Stimulated activated CD4-positive, alpha-beta T cell treated with anti-CD3 and anti-CD28 coated beads, Interleukin-12 subunit alpha, Interleukin-12 subunit beta, amount 100 ng/mL, for 24 hours (primary cell): ENCODE data around the gene LRPAP1.

ENCODE experiments used
- DNase-seq, 2 experiments: peaks; one replicate each; pipeline ENCODE4 v3.0.0-alpha.2; 2020; ENCODE audit warnings: low read depth in 2 of 2

LRPAP1 gene

DNA sequence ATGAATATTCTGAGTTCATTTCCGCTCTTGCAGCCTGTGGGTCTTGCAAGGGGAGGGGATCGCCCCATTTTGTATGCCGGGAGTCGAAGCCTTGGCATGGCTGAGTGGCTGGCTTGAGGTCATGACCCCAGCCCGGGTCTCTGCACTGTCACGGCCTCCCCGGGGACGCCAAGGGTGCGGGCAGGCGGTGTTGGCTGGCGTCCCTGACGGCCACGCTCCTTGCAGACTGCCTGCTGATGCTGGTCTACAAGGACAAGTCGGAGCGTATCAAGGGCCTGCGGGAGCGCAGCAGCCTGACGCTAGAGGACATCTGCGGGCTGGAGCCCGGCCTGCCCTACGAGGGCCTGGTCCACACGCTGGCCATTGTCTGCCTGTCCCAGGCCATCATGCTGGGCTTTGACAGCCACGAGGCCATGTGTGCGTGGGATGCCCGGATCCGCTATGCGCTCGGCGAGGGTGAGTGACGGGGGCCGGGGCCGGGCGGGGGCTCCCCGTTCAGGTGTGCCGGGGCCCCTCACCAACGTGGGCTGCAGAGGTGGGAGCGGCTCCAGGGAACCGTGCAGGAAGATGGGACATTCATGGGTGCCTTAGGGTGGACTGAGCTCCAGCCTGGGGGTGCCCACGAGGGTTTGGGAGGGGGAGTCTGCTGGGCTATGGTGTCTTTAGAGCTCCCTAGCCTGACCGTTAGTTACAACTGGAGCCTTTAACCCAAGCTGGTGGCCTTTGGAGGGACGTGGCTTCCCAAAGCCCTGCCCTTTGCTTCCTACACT, 58.9 kb downstream of the LRPAP1 start:
- no peak for DNase-seq

DNA sequence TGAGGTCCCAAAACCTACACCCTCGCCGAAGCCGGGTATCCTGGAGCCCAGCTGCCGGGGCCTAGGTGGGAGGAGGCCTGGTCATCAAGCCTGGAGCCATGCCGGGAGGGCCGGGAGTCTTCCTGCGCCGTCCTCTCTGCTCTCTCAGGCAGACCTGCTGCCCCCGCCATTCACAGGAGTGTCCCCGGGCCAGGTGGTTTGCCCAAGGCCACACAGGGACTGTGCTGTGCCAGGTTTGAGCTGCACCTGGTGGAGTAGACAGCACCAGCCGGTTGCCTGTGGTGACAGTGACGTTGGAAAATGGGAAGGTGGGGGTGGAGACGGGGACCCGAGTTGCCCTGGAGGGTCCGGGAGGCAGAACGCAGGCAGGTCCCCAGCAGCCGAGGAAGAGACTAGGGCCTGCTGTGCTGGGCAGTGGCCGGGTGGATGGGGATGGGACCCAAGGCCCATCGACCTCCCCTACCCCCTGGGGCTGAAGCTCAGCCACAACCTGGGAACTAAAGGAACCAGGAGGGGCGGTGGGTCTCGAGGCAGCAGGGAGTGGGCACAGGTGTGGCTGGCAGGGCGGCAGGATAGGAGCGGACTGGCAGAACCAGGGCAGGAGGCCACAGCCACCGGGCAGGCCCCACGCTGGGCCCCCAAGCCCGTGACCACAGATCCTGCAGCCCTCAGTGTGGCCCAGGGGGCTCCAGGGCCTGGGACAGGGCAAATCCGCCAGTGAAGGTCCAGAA, 59.6 kb downstream of the LRPAP1 start:
- DNase-seq: no peak

DNA sequence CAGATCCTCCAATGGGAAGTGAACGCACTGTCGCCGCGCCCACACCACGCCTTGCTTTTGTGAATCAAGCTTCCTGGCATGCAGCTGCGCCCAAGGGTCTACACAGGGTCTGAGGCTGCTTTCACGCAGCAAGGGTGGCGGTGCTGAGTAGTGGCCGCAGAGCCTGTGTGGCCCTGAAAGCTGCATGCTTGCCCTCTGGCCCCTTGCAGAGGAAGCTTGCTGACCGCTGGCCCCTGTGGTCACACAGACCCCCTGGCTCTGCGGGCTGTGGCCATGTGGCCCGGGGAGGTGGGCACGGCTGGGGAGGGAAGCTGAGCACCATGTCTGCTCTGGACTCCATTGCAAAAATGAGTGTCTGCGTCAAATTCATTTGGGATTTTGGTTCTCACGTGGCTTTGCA, 60.3 kb downstream of the LRPAP1 start:
- no peak for DNase-seq

DNA sequence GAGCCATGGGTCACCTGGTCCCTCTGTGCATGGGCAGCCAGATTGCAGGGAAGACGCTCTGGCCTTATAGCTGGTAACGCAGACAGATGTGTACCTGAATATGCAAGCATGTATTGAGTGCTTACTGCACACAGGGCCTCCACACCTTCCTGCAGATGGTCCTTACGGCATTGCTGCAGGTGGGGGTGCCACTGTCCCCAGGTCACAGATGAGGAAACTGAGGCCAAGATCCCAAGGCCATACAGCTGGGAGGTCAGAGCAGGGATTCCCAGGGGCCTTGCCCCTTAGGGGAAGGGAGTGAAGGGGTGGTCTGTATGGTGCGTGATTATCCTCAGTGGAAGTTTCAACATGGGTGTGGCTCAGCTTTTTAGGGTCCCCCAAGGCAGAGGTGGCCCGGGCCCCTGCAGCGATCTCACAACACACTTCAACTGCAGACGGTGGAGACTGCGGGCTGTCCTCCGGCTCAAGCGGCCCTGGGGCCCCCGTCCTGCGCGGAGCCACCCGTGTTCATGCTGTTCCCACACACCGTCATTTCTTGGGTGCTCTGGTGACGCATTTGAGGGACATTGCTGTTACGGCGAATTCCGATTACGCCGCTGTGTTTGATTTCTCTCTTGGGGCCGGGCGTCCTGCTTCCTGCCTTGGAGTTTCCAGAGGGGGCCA, 61.0 kb downstream of the LRPAP1 start:
- no peak for DNase-seq

DNA sequence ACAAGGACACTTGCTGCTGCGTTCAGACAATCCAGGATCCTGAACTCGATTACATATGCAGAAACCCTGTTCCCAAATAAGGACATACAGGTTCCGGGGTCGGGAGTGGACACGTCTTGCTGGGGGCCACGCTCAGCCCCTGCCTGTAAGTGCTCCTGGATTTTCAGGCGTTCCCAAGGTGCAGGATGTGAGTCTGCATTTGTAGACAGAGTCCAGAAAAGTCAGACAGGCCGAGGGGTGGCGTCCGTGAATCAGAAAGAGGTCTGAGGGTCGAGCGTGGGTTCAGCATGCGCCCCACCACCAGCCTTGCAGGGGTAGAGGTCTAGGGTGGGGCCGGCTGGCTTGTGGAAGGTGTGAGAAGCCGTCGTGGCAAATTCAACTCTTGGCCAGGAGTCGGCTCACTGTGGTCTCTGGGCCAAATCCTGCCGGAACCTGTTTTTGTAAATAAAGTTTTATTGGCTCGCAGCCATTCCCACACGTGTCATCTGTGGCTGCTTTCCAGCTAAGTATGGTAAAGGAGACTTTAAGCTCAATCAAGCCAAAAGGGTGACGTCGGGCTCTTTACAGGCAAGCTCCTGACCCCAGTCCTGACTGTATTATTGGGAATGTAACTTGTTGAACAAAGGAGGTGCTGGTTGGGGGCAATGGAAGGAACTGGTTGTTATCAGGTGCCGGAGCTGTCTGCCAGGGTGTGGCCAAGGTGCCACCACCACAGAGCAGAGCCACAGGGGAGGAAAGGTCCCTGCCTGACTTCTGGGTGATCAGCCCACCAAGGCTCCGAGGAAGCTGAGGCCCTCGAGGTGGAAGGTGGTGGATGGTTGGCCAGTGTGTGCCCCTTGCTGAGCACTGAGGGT, 61.8 kb downstream of the LRPAP1 start:
- no peak for DNase-seq

DNA sequence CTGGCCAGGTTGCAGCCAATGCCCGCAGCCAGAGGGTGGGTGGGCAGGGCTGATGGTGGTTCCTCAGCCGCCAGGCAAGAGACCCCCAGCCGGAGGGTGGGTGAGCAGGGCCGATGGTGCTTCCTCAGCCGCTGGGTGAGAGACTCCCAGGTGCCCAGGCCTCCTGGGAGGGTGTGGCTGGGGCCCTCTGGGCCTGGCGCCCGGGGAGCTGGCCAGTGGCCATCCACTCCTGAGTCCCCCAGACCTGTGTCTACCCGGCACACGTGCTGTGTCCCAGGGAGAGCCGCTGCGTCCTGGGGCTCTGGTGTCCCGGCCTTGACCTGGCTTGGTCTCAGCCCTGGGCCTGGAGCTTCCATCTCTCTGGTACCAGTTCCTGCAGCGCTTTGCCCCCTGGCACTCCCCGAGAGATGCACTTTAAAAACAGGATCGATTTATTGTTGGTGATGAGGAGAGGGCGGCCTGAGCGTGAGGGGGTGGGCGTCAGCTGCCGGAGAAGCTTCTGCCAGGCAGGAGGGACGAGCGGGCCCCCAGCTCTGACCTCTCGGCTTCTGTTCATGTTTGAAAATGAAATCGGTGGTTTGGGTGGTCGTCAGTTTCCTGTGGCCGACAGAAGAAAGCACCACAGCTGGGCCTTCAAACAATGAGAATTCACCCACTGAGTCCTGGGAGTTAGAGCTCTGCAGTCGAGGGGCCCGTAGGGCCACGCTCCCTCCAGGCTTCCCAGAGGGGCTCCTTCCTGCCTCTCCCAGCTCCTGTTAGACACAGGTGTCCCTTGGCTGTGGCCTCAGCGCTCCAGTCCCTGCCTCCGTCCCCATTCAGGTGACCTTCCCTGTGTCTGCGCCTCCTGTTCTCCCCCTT, 62.6 kb downstream of the LRPAP1 start:
- no peak for DNase-seq

DNA sequence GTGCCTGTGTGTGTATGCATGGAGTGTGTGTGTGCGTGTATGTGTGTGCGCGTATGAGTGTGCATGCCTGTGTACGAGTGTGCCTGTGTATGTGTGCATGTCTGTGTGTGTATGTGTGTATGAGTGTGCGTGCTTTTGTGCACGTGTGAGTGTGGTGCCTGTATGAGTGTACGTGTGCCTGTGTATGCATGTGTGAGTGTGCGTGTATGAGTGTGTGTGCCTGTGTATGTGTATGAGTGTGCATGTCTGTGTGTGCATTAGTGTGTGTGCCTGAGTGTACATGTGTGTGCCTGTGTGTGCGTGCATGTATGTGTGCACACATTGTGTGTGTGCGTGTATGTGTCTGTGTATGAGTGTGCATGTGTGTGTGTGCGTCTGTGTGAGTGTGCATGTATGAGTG, 63.4 kb downstream of the LRPAP1 start:
- no peak for DNase-seq

DNA sequence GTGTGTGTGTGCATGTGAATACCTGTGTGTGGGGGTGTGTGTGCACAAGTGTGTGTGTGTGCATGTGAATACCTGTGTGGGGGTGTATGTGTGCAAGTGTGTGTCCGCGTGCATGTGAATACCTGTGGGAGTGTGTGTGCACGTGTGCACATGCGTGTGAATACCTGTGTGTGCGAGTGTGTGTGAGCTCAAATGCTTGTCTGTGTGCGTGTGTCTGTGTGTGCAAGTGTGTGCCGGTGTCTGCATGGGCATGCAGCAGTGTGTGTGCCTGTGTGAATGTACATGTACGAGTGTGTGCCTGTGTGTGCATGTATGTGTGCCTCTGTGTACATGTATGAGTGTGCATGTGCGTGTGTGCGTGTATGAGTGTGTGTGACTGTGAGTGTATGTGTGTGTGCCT, 64.1 kb downstream of the LRPAP1 start:
- no peak for DNase-seq

DNA sequence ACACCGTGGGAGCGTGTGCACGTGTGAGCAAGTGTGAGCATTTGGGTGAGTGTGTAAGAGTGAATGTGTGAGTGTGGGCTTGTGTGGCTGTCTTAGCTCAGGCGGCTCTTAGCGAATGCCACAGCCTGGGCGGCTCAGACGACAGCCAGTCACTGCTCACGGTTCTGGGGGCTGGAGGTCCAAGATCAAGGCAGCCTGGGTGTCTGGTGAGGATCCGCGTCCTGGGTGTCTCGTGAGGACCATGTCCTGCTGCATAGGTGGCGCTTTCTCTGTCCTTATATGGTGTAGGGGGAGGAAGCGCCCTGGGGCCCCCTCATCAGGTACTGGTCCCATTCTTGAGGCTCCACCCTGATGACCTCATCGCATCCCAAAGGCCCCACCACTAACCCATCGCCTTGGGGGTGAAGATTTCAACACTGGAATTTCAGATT, 64.6 kb downstream of the LRPAP1 start:
- DNase-seq: no peak

DNA sequence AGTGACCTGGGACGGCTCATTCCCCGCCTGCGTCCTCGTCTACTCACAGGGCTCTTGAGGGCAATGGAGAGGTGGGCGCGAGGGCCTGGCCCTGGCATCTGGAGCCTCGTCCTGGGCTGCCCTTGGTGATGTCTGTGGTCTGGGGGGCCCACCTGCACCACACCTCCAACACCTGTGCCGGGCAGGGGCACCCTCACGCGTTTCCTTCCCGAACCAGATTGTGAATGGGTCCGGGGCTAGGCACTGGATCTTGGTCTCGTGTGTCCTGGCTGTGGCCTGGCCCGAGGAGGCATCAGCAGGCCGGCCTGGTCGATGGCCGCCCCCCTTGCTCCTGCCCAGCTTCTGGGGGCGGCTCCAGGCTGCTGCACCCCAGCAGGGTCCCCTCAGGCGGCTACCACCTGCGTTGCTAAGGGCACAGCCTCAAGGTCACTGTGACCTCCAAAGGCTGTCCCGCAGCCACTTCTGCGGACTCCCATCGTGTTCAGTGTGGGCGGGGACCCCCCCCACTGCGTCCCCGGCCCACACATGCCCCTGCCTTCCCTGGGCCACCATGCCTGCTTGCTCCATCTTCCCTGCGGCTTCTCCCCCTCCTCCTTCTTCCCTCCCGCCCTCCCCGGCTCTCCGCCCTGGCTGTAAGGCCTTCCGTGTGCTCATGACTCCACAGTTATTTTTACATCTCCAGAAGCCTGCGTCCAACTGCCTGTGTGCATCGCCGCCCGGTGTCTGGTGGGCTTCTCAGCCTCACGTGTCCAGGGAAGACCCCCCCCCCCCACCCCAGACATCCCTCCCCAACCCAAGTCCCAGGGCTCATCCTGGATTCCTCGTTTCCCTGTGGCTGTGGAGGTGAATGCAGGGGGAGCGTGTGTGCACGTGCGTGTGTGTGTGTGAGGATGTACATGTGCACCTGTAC, 65.3 kb downstream of the LRPAP1 start:
- no peak for DNase-seq

DNA sequence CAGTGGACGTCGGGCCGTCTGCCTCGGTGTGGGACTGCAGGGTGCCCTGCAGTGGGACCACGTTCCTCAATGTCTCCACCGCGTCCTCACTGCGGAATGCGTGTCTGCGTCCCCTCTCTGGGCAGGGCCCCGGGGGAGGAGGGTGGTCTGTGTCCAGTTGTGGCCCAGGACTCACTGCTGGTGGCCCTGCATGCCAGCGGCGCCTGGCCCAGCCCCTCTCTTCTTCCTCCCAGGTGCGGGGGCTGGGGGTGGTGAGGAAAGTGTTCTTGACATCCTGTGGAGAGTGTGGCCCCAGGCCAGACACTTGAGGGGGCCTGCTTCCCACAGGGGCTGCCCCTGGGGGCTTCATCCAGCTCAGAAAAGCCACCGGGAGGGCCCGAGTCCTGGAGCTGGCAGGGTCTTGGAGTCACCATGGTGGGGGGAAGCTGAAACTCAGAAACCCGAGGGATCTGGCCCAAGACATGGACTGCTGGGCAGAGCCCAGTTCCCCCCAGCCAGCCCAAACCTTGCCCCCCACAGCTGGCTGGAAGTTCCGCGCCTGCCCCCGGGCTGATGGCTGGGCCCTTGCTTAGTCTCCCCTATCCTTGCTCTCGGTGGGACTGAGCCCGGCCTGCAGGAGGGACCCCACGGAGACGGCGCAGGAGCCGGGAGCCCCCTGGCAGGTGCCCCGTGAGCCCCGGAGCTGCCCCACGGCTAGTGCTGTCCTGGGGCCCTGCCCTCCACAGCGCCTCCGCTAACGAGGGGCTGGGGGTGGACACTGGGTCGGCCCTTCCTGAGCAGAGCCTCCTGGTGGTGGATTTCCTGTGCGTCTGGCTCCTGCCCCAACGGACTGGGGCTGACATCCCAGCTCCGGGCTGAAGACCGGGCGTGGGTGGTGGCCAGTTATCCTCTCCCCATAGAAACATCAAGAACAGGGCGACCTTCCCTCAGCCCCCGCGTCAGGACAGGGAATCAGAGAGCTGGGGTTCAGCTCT, 66.2 kb downstream of the LRPAP1 start:
- DNase-seq: no peak

DNA sequence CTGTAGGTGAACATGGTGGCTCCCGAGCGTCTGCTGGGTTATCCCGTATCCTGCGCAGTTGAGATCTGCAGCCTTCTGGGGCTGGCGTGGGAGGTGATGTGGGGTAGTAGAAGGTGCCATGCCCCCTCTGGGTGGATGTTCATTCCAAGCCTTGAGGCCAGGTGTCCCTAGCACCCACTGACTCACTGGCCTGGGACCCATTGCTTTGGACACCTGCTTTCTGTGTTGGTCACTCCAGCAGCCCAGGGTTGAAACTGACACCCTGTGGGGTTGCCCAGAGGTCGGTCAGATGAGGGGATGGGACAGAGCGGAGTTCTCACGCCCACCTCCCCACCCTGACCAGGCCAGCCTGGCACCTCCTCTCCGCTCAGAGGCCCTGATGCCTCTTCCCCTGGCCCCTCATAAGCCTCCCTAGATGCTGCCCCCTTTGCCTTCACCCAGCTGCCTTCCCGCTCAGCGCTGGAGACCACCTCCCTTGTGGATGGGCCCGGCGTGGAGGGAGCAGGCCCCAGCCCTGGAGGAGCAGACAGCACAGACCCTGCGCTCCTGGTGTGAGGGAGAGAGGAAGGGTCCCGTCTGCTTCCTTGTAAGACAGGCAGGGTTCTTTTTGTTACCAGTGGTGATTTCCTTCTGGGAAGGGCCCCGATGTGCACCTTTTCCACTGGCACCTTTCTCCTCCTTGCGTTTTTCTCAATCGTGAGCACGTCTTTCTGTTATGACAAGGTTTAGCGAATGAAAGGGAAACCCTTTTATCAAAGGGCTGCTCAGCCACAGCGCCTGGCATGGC, 67.1 kb downstream of the LRPAP1 start:
- DNase-seq: no peak

DNA sequence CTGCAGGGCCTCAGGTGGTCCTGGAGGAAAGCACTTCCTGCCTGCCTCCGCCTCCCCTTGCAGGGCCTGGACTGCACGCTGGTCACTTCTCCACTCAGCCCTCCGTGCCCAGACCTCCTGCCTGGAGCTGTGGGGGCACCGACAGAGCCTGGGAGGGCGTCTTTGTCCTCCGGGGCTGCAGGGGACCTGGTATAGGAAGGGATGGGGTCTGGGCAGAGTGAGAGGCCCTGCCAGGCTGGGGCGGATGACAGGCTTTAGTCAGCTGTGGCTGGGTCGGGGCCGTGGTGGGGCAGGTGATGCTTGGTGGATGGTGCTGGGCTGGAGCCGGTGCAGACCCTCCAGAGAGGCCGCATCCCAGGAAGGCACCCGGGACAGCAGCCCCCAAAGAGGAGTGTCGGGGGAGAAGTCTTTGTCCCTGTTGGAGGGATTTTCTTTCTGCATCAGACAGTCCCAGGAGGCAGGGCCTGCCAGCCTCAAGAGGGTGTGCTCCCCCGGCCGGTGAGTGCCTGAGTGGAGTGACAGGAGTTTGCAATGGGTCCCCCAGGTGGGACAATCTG, 67.8 kb downstream of the LRPAP1 start:
- no peak for DNase-seq

DNA sequence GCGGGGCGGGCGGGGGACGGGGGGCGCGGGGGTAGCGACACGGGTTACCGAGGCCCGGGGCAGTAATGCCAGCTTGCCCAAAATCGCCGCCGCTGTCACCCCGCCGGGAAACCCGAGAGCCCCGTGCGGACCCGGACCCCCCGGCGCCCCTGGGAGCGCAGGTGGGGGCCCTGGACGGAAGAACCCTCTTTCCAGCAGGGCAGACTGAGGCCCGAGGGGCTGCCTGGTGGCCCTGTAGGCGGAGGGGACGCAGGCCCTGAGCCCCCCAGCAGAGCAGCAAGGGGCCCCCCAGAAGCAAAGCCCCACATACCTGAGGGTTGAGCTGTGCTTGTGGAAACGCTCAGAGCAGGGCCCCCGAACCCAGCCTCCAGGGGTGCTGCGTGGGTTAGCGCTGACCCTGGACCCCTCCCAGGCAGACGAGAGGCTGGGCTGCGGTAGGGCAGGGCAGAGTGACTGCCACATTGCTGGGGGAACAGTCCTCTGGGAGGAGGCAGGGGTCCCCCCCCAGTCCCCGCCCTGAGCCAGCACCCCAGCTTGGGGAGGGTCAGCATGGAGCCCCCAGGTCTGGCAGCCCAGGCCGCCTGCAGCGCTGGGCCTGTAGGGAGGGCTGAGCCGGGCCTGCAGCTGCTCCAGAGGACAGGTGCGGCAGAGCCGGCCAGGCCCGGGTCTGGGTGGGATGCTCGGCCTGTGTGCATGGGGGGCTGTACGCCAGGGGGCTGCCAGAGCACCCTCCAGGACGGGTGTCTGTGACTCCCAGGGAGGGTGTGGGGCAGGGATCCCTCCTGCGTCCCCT, 68.5 kb downstream of the LRPAP1 start:
- DNase-seq: no peak

DNA sequence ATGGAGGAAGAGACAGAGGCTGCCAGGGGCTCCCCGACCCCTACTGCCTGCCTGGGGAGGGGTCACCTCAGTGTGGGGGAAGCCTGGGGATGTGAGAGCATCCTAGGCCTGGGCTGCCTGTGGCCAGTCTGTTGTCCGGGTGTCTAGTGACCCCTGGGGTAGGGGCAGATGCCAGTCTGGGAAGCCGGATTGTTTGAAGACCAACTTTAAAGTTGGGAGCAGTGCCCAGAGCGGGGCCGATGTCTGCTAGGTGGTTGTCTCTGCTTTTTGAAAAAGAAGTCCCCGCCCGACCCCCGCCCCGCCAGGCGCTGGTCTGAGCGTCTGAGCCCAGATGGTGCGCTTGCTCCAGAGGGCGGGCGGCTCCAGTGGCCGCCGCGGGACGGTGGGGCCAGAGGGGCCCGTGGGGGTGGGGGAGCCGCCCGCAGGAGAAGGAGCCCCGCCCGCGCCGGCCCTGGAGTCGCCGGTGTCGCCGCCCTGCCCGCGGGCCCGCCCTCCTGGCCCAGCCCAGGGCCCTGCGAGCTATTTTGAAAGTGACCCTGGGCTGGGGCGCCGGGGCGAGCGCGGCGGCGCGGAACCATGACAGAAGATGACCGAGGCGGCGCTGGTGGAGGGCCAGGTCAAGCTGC, 69.3 kb downstream of the LRPAP1 start, which contains the start of gene DOK7:
Gene DOK7, plus strand, starts transcription at position 517 of the 626 bp plus-strand sequence. Its CDS starts 70 bp downstream, at position 587.
- no peak for DNase-seq

DNA sequence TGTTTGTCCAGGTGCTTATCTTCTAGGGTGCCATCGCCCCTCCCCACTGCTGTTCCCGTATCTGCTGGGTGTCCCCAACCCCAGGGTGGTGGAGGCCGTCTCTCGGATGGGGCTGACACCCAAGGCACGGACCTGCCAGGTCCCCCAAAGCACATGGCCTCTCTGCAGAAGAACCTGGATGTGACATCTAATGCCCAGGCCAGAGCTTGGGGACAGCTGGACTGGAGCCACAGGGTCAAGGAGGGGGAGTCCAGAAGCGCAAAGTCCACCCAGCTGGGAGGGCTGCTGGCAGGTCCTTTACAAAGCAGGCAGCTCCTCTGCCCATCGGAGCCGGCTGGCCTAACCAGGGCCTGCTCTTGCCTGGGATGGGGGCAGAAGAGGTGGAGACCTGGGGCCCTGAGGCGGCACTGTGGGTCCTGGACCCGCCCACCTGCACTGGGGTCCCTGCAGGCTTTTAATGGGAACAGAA, 69.9 kb downstream of the LRPAP1 start:
- no peak for DNase-seq
